MCF 10A (cell line): ENCODE data around the gene VAV2. TPM values are rescaled to one million over a fixed set of nuclear protein-coding genes. Genes with fewer than 3 reads are reported as not detected.

Experiments used
- BruUV-seq: library from RNA; stranded (reverse); fragments of 400-500 nt; replicated peaks from 2 replicates; lab custom pipeline; 2021; lab: Mats Ljungman, UMichigan
- CTCF ChIA-PET: fragments of 300-600 bp; sonication (Branson Sonifier 250); formaldehyde crosslinking; extraction: SDS; loops from one replicate; lab custom pipeline; 2021; ENCODE audit warnings: antibody characterized with exemption, inconsistent platforms; lab: Yijun Ruan, JAX
- POLR2A ChIA-PET: fragments of 300-600, 350-650 bp; sonication (Branson Sonifier 250); formaldehyde crosslinking; extraction: SDS; loops from one replicate; lab custom pipeline; 2020; ENCODE audit warnings: antibody characterized with exemption, inconsistent platforms; lab: Yijun Ruan, JAX
- DNase-seq: peaks from one replicate; pipeline ENCODE4 v3.0.0-alpha.2; 2018; ENCODE audit not compliant: unreplicated experiment
- H3K27ac Mint-ChIP-seq: one replicate; pipeline ENCODE4 v1.8.0; 2022; ENCODE audit warnings: mild to moderate bottlenecking, low read depth, mixed read lengths; ENCODE audit not compliant: unreplicated experiment
- H3K27me3 Mint-ChIP-seq: one replicate; pipeline ENCODE4 v1.8.0; 2022; ENCODE audit warnings: mixed read lengths; ENCODE audit not compliant: insufficient read depth, unreplicated experiment
- H3K36me3 Mint-ChIP-seq: one replicate; pipeline ENCODE4 v1.8.0; 2022; ENCODE audit warnings: mild to moderate bottlenecking, moderate library complexity, mixed read lengths; ENCODE audit not compliant: insufficient read depth, unreplicated experiment
- H3K4me1 Mint-ChIP-seq: one replicate; pipeline ENCODE4 v1.8.0; 2022; ENCODE audit warnings: mixed read lengths; ENCODE audit not compliant: insufficient read depth, unreplicated experiment
- H3K4me3 Mint-ChIP-seq: one replicate; pipeline ENCODE4 v1.8.0; 2022; ENCODE audit warnings: mild to moderate bottlenecking, moderate library complexity, mixed read lengths; ENCODE audit not compliant: unreplicated experiment
- H3K9me3 Mint-ChIP-seq: one replicate; pipeline ENCODE4 v1.8.0; 2022; ENCODE audit warnings: mixed read lengths; ENCODE audit not compliant: unreplicated experiment
- CTCF ChIP-seq: fragments of 200-600 bp; IDR thresholded peaks from one replicate; pipeline ENCODE4 v1.8.0; 2022; ENCODE audit warnings: antibody characterized with exemption, mild to moderate bottlenecking; ENCODE audit not compliant: unreplicated experiment
- intact Hi-C: fragments of 100-400 bp; cut with micrococcal nuclease; formaldehyde crosslinking; loops from 2 replicates; pipeline ENCODE4 v1.14.1; 2022
- total RNA-seq: library from RNA; stranded (reverse); gene quantifications from 2 replicates; pipeline ENCODE4 v1.2.3, GENCODE V29; 2022

VAV2 gene
- total RNA-seq, 1 experiment from 2014 or later, result 31.0 TPM

GRCh38 chr9:133979273-133979920, 12.7 kb downstream of the VAV2 start:
- Mint-ChIP-seq H3K4me3 (no peak overlapping the region), H3K4me1 (no peaks in the 10 kb centered on the region), H3K27me3 (no peaks in the 10 kb centered on the region), H3K27ac (no peak overlapping the region), H3K9me3 (no peaks in the 10 kb centered on the region), H3K36me3 (peaks cover 11% of the 10 kb centered on the region)
- DNase-seq, result no peak
- POLR2A ChIA-PET, result no interaction called here
- no TSS peak for BruUV-seq
- intact Hi-C loops, result no loop called here
- CTCF ChIA-PET, result interaction anchor here (1.1 to 1.4 kb wide), 3 partner anchors 14 to 186 kb away, joined by 3 to 5 read pairs (median 3); no protein-coding TSS in a partner anchor
- TF ChIP-seq CTCF, result no peak

- Mint-ChIP-seq H3K27me3 (no peaks in the 10 kb centered on the region), H3K9me3 (no peaks in the 10 kb centered on the region), H3K27ac (no peak overlapping the region), H3K4me3 (no peak overlapping the region), H3K4me1 (no peaks in the 10 kb centered on the region), H3K36me3 (peaks cover 11% of the 10 kb centered on the region)
- no peak for TF ChIP-seq CTCF
- no TSS peak for BruUV-seq
- ChIA-PET POLR2A (no interaction called here), CTCF (interaction anchor here (0.7 to 1.4 kb wide), 4 partner anchors 12 to 185 kb away, joined by 3 to 5 read pairs (median 3); no protein-coding TSS in a partner anchor)
- DNase-seq, result no peak
- intact Hi-C loops, result no loop called here
Observed at GRCh38 chr9:133978899-133979272, 13.2 kb downstream of the VAV2 start.

GRCh38 chr9:133978226-133978898, 13.8 kb downstream of the VAV2 start:
- Mint-ChIP-seq H3K27me3 (no peaks in the 10 kb centered on the region), H3K4me1 (peaks cover 5% of the 10 kb centered on the region), H3K9me3 (no peaks in the 10 kb centered on the region), H3K4me3 (no peak overlapping the region), H3K36me3 (peaks cover 11% of the 10 kb centered on the region), H3K27ac (no peak overlapping the region)
- TF ChIP-seq CTCF, result no peak
- intact Hi-C loops, result no loop called here
- ChIA-PET POLR2A (no interaction called here), CTCF (interaction anchor here (0.7 to 1.1 kb wide), 2 partner anchors 12 to 185 kb away, joined by 3 read pairs; no protein-coding TSS in a partner anchor)
- no TSS peak for BruUV-seq
- no peak for DNase-seq

- no peak for TF ChIP-seq CTCF
Observed at GRCh38 chr9:133977421-133978201, 14.5 kb downstream of the VAV2 start.

More at GRCh38 chr9:133977421-133978201, 14.5 kb downstream of the VAV2 start:
- Mint-ChIP-seq H3K4me1 (peaks cover 6% of the 10 kb centered on the region), H3K27me3 (no peaks in the 10 kb centered on the region), H3K27ac (no peak overlapping the region), H3K36me3 (peaks cover 11% of the 10 kb centered on the region), H3K4me3 (no peak overlapping the region), H3K9me3 (no peaks in the 10 kb centered on the region)
- CTCF ChIA-PET, result interaction anchor here (1.5 kb wide), 1 partner anchor 13 kb away, joined by 6 read pairs; no protein-coding TSS in a partner anchor
- no TSS peak for BruUV-seq
- intact Hi-C loops, result no loop called here
- POLR2A ChIA-PET, result interaction anchor here (1.0 kb wide), 1 partner anchor 620 kb away, joined by 4 read pairs; no protein-coding TSS in a partner anchor
- no peak for DNase-seq
